HG03159 (cell line): ENCODE data around the gene FOXN4.

Experiments used
- ATAC-seq: cut with Tn5 transposase; IDR thresholded peaks from one replicate; pipeline ENCODE4 v1.9.1; 2021; ENCODE audit warnings: mild to moderate bottlenecking, moderate library complexity; ENCODE audit not compliant: unreplicated experiment

Gene FOXN4

GRCh38 chr12:109284392-109284791 lies 24.7 kb downstream of the FOXN4 start:
- no peak for ATAC-seq

- no peak for ATAC-seq
Measured at GRCh38 chr12:109281452-109281851, 27.6 kb downstream of the FOXN4 start.

GRCh38 chr12:109279525-109279924 lies 29.6 kb downstream of the FOXN4 start:
- ATAC-seq: no peak

DNA sequence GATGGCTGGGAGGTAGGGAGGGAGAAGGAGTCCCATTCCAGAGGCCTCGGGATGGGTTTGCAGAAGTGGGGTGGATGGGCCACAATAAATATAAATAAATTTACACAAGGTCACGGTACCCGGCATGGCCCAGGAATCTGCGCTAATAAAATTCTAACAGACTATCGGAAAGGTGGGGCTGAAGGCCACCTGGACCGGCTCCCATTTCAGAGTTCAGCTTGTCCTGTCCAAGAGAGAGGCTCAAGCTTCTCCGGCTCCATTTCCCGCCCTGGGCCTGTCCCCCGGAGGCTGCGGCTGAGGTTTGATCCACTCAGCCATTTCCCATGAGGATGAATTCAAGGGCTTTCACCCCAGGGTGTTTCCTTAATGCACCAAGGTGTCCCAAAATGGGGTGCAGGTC lies 30.2 kb downstream of the FOXN4 start:
- no peak for ATAC-seq

DNA sequence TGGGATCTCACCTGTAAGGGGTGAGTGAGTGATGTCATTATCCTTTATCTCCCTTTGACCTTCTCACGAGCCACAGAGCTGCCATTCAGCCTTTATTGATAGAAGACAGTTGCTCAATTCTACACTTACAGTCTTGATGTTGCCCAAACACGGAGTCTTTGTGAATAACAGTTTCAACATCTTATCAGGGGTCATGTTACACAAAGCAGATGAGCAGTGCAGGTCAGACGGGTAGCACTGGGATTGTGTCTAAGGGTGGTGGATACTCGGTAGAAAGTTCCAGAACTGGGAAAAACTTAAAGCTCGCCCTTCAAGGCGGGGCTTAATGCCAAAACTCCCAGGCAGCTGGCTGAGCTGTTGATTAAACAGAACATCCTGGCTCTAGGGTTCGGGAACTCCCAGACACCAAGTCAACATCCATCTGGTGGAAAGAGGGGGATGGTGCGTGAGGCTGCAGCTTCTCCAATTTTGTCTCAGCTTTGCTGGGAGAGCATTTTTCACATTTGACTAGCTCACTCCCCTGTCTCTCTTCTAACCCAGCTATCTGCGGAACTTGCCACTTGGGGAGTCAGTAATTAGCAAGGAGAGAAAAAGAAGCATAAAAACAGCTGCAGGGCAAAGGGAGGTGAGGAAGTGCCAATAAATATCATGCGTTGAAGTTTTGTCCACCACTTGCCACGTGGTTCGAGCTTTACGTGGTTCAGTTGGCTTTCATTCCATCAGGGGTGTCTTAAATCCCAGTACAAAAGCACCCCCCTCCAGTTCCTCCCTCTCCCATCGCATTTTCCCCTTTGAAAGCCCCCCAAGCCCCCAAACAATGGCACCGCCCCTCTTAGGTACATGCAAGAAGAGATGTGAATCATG lies 31.0 kb downstream of the FOXN4 start:
- no peak for ATAC-seq

- no peak for ATAC-seq
Measured at GRCh38 chr12:109277255-109277898, 31.7 kb downstream of the FOXN4 start.

GRCh38 chr12:109276160-109276559 lies 32.9 kb downstream of the FOXN4 start:
- no peak for ATAC-seq

DNA sequence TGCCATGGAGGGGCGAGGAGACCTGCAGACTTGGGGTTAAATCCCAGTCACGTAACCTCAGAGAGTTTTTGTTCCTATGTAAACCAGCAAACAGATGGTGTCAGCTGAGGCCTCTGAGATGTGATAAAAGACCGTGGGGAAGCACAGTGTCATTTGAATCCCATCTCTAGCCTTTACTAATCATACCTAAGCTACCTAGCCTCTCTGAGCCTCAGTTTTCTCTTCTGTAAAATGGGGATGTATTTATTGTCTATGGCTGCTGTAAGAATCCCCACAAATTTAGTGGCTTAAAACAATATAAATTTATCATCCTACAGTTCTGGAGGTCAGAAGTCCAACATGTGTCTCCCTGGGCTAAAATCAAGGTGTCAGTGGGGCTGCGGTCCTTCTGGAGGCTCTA lies 33.9 kb downstream of the FOXN4 start:
- no peak for ATAC-seq

DNA sequence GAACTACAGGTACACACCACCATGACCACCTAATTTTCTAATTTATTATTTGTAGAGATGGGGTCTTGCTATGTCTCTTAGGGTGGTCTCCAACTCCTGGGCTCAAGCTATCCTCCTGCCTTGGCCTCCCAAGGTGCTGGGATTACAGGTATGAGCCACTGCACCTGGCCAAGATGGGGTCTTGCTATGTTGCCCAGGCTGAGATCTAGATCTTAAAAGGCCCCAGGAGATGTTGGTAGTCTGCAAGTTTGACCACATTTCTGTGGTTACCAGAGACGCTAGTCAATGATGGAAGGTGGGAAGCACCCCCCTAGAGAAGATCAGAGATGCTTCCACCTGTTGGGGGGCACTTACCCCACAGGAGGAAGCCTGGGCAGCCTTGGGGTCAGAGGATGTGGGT lies 34.7 kb downstream of the FOXN4 start:
- ATAC-seq: no peak

DNA sequence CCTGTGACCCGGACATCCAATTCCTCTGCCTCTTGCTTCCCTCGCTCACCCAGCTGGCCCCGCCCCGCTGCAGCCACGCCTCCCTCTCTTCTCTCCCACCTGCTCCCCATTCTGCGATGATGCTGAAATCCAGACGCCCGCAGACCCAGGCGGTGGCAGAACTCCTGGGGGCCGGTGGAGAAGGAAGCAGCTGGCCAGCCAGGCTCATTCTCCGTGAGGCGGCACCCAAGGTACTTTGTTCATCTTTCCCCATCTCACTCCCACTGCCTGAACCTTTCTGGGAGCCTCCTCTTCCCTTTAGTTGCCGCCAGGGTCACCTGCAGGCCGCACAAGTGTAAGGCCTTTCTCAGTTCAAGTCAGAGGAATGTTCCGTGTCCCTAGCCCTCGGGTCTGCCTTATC lies 35.7 kb downstream of the FOXN4 start:
- ATAC-seq: no peak

DNA sequence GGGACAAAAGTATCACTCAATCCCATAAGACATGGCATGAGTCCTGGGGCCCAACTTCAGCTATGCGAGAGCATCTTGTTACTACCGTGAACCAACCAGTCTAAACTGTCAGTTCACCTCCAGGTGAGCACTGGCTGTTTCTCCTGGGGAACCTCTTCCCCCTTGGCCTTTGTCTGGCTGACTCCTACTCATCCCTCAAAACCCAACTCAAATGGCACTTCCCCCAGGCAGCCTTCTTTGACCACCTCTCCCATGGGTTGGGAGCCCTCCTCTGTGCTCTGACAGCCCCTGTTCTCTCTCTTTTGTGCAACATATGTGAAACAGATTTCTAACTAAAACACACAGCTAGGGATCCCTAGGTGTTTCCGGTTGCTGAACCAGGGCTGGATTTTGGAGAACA lies 37.7 kb downstream of the FOXN4 start:
- no peak for ATAC-seq

DNA sequence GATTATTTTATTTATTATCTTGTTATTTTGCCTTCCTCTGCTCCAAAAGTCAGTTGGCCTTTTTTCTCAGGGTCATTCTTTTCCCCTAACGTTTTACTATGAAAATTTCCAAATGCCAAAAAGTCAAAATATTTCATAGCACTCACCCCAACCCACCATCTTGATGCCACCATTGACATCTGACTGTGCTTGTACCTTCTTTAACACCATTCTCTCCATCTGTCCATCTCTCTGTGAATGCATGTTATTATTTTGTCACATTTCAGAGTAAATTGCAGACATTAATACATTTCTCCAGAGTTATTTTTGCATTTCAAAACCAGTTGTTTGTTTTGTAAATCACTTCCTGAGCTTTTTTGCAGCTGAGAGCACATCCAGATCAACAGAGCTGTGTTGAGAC lies 38.6 kb downstream of the FOXN4 start:
- no peak for ATAC-seq

DNA sequence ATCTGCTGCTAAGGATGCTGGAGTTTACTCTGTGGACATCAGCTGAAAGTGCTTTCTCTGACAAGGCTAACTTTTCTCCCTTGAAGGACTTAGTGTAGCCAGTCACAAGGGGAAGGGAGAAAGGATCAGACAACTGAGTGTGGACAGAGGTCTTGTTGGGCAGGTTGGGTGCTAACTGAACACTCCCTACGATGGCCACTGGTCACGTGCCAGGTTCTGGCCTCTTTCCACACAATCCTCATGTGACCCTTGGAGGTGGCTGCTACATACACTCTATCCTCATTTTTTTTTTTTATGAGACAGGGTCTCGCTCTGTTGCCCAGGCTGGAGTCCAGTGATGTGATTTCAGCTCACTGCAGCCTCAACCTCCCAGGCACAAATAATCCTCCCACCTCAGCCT lies 39.7 kb downstream of the FOXN4 start:
- ATAC-seq: no peak

DNA sequence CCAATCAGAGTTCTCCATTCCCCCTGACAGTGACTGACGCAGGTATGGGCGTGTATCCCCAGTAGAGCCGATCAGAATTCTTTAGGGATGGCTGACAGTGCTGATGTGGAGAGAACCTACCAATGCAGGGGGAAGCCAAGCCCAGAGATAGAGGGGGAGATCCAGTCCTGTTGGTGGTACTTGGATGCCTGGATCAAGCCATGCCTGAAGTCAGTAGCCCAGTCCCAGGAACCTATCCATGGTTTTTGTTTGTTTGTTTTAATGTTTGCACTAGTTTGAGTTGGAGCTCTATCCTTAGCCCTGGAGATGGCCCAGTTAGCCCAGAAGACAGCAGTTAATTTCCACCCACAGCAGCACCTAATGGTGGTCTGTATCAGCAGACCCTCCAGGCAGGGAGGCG lies 40.2 kb downstream of the FOXN4 start:
- ATAC-seq: no peak

- ATAC-seq: no peak
Measured at GRCh38 chr12:109267361-109267760, 41.7 kb downstream of the FOXN4 start.

GRCh38 chr12:109266106-109266879 lies 42.8 kb downstream of the FOXN4 start:
- no peak for ATAC-seq

DNA sequence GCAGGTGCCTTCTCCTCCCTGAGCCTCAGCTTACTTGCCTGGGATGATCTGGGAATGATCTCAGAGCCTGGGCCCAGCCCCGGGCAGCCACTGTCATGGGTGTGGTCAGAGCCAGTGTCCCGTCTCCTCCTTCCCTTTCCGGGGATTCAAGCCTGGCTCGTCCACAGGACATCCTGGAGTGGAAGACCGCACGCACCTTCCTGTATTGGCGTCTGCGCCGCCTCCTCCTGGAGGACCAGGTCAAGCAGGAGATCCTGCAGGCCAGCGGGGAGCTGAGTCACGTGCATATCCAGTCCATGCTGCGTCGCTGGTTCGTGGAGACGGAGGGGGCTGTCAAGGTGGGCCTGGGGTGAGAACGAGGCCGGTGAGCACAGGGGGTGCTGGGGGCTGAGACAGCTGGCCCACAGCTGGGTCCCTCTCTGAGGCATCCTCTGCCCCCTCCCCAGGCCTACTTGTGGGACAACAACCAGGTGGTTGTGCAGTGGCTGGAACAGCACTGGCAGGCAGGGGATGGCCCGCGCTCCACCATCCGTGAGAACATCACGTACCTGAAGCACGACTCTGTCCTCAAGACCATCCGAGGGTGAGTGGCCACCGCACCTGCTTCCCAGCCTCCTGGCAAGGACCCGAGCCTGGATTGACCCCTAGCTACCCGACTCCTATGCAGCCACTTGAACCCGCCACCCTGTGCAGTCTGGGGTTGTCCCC lies 44.0 kb downstream of the FOXN4 start:
- no peak for ATAC-seq

DNA sequence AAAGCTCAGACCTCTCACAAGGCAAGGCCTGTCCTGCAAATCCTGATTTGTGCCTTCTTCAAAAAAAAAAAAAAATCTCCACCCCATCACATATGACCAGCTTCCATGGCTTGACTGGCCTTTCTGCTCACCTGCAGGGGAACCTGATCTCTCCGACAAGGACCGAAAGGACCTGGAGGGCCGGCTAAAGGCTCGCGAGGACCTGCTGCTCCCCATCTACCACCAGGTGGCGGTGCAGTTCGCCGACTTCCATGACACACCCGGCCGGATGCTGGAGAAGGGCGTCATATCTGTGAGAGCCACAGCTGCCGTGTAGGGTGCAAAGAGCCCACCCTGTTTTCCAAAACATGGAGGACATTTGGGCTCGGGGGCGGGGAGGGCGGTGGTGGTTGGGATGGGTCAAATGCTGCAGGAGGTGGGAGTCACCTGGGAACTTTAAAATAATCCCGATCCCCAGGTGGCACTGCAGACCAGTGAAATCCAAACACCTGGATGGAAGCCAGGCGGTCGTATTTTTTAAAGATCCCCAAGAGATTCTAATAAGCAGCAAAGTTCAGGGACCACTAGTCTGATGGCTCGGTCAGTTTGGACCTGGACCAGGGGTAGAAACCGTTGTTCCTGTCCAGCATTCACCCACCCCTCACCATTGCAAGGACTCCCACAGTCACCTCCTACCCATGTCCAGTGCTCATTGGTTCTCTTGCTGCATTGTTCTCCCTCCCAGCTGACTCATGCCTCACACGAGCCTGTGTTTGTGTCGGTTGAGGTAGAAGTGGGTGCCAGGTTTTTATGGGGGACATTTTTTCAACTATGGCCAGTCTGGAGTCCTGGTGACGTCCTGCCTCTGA lies 44.8 kb downstream of the FOXN4 start:
- no peak for ATAC-seq

- no peak for ATAC-seq
Measured at GRCh38 chr12:109263439-109263838, 45.6 kb downstream of the FOXN4 start.

DNA sequence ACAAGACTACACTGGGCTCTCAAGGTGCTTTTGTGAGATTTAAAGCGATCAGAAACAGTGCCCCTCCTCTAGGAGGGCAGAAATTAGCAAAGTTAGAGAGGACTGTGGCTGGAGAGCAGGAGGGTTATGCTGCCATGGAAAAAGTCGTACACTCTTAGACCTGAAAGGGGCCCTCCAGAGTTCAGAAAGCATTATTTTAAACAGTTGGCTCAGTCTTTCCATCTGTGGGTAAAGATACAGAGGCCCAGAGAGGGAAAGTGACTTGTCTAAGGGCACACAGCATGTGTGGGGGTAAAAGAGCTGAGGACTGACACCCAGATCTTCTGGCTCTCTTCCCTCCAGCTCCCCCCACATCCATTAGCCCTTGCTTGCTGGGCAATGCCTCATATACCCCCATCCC lies 47.1 kb downstream of the FOXN4 start:
- no peak for ATAC-seq
